HEK293 (cell line): Measurements from ENCODE around the gene INA.
A peak's percentile ranks its signal among the peaks of the same experiment; 100 is the strongest.

ENCODE experiments used
- CTCF ChIA-PET: fragments of 350-600 bp; formaldehyde crosslinking; extraction: SDS; loops from one replicate; lab custom pipeline; 2021; ENCODE audit warnings: antibody characterized with exemption; lab: Yijun Ruan, JAX
- POLR2A ChIA-PET: fragments of 300-600 bp; formaldehyde crosslinking; extraction: SDS; loops from one replicate; lab custom pipeline; 2020; ENCODE audit warnings: antibody characterized with exemption, inconsistent platforms; lab: Yijun Ruan, JAX
- H3K27ac ChIP-seq: fragments of 200-500 bp; sonication (Bioruptor generic); 2 replicates; pipeline ENCODE4 v1.5.1; 2014; ENCODE audit warnings: low read depth, low read length, control low read depth, inconsistent platforms; ENCODE audit errors: extremely low read depth
- H3K36me3 ChIP-seq, 2 experiments: fragments of 200-500 bp in 1 of 2; sonication (Bioruptor generic) in 1 of 2; 1 replicate in 1 of 2; 2 replicates in 1 of 2; pipeline ENCODE4 v1.5.1; 2014 to 2017; ENCODE audit warnings: inconsistent platforms in 2 of 2, low read length in 2 of 2; ENCODE audit not compliant: control insufficient read depth in 2 of 2, insufficient read depth in 1 of 2
- H3K4me1 ChIP-seq: fragments of 200-500 bp; sonication (Bioruptor generic); 2 replicates; pipeline ENCODE4 v1.5.1; 2014; ENCODE audit warnings: mild to moderate bottlenecking, low read length, inconsistent platforms; ENCODE audit not compliant: control insufficient read depth, insufficient read depth
- H3K4me3 ChIP-seq: 2 replicates; pipeline ENCODE4 v1.5.1; 2011; ENCODE audit warnings: low read depth, mild to moderate bottlenecking, control low read depth, low read length, moderate library complexity
- H3K9me3 ChIP-seq: fragments of 200-500 bp; sonication (Bioruptor generic); 2 replicates; pipeline ENCODE4 v1.5.1; 2014; ENCODE audit warnings: low read depth, low read length, inconsistent platforms; ENCODE audit not compliant: control insufficient read depth, insufficient read depth
- CTCF ChIP-seq: fragments of 450-650 bp; formaldehyde crosslinking; IDR thresholded peaks from 2 replicates; pipeline ENCODE4 v1.5.1; 2016; ENCODE audit warnings: missing biosample characterization, missing genetic modification characterization
- GLI2 ChIP-seq: fragments of 450-650 bp; formaldehyde crosslinking; IDR thresholded peaks from 2 replicates; pipeline ENCODE4; 2017; ENCODE audit warnings: missing biosample characterization, missing genetic modification characterization, low read depth, borderline replicate concordance
- GLI4 ChIP-seq: fragments of 450-650 bp; formaldehyde crosslinking; IDR thresholded peaks from 2 replicates; pipeline ENCODE4 v1.5.1; 2016; ENCODE audit warnings: missing biosample characterization, missing genetic modification characterization
- HOXA7 ChIP-seq: sonication (generic); formaldehyde crosslinking; IDR thresholded peaks from 2 replicates; pipeline ENCODE4 v1.8.1; 2022; ENCODE audit warnings: missing genetic modification reagents, borderline replicate concordance
- KLF1 ChIP-seq: fragments of 450-650 bp; formaldehyde crosslinking; IDR thresholded peaks from 2 replicates; pipeline ENCODE4 v1.5.1; 2016; ENCODE audit warnings: missing biosample characterization, missing genetic modification characterization
- PATZ1 ChIP-seq: fragments of 450-650 bp; formaldehyde crosslinking; IDR thresholded peaks from 2 replicates; pipeline ENCODE4 v1.5.1; 2016; ENCODE audit warnings: missing biosample characterization, missing genetic modification characterization
- PRDM1 ChIP-seq: fragments of 450-650 bp; formaldehyde crosslinking; IDR thresholded peaks from 2 replicates; pipeline ENCODE4; 2016; ENCODE audit warnings: missing biosample characterization, missing genetic modification characterization
- ZNF362 ChIP-seq: fragments of 450-650 bp; formaldehyde crosslinking; IDR thresholded peaks from 2 replicates; pipeline ENCODE4 v1.5.1; 2016; ENCODE audit warnings: missing biosample characterization, missing genetic modification characterization
- ZNF366 ChIP-seq: fragments of 450-650 bp; formaldehyde crosslinking; conservative IDR thresholded peaks from 2 replicates; pipeline ENCODE4 v1.5.1; 2016; ENCODE audit warnings: missing biosample characterization, missing genetic modification characterization
- ZNF548 ChIP-seq: fragments of 450-650 bp; formaldehyde crosslinking; IDR thresholded peaks from 2 replicates; pipeline ENCODE4 v1.5.1; 2016; ENCODE audit warnings: missing biosample characterization, missing genetic modification characterization
- ZNF654 ChIP-seq: fragments of 450-650 bp; formaldehyde crosslinking; IDR thresholded peaks from 2 replicates; pipeline ENCODE4 v1.5.1; 2016; ENCODE audit warnings: low read depth, missing biosample characterization, missing genetic modification characterization
- ZNF658 ChIP-seq: fragments of 450-650 bp; formaldehyde crosslinking; IDR thresholded peaks from 2 replicates; pipeline ENCODE4; 2016; ENCODE audit warnings: missing biosample characterization, missing genetic modification characterization
- ZNF768 ChIP-seq: fragments of 450-650 bp; formaldehyde crosslinking; IDR thresholded peaks from 2 replicates; pipeline ENCODE4 v1.5.1; 2018; ENCODE audit warnings: missing biosample characterization, mild to moderate bottlenecking, missing genetic modification characterization

The INA gene

GRCh38 chr10:103246324-103246723 is 30.6 kb upstream of the INA start:
- Histone ChIP-seq H3K4me1 (peaks cover 5% of the 10 kb centered on the region; the same call in 1 of the 2 replicates), H3K9me3 (no peaks in the 10 kb centered on the region), H3K4me3 (no peak overlapping the region), H3K36me3 (no peaks in the 10 kb centered on the region), H3K27ac (no peak overlapping the region)
- CTCF ChIA-PET = interaction anchor here (0.6 to 1.5 kb wide), 4 partner anchors 11 to 328 kb away, joined by 3 to 8 read pairs (median 3); partner anchors contain the start of gene CNNM2
- POLR2A ChIA-PET = no interaction called here
- TF ChIP-seq ZNF654 (tag by site-specific recombination) = 0 out of 2 replicates have a peak, but pooled peaks have one; percentile 15
- TF ChIP-seq GLI4 (tag by site-specific recombination) = no peak
- no peak for TF ChIP-seq ZNF768
- TF ChIP-seq, all 188 proteins: peak for 1

- ChIA-PET CTCF (no interaction called here), POLR2A (no interaction called here)
- H3K27ac ChIP-seq = no peak overlapping the region
These were observed 22.8 kb upstream of the INA start for GRCh38 chr10:103254113-103254512.

GRCh38 chr10:103254538-103255325 is 22.2 kb upstream of the INA start:
- H3K4me3 ChIP-seq = no peak overlapping the region
- no peaks in the 10 kb centered on the region for H3K9me3 ChIP-seq
- H3K27ac ChIP-seq = no peak overlapping the region
- H3K36me3 ChIP-seq = no peaks in the 10 kb centered on the region
- POLR2A ChIA-PET = no interaction called here
- TF ChIP-seq PATZ1 (tag by site-specific recombination) (no peak), ZNF362 (0 out of 2 replicates have a peak, but pooled peaks have one; percentile 34), KLF1 (tag by site-specific recombination) (0 out of 2 replicates have a peak, but pooled peaks have one; percentile 33), ZNF548 (tag by site-specific recombination) (no peak), CTCF (tag by site-specific recombination) (no peak)
- TF ChIP-seq, all 188 proteins: peak for 2
- CTCF ChIA-PET = no interaction called here
- H3K4me1 ChIP-seq = no peaks in the 10 kb centered on the region

More at GRCh38 chr10:103254113-103254512, 22.8 kb upstream of the INA start:
- TF ChIP-seq GLI2 (tag by site-specific recombination) = no peak
- TF ChIP-seq PRDM1 (tag by site-specific recombination) = peak; percentile 90
- no peak for TF ChIP-seq ZNF658
- TF ChIP-seq HOXA7 (CRISPR knock-in tag) = no peak
- no peak for TF ChIP-seq ZNF654 (tag by site-specific recombination)
- TF ChIP-seq ZNF366 (tag by site-specific recombination) = peak; percentile 93
- no peaks in the 10 kb centered on the region for H3K36me3 ChIP-seq
- no peaks in the 10 kb centered on the region for H3K9me3 ChIP-seq
- no peaks in the 10 kb centered on the region for H3K4me1 ChIP-seq
- no peak overlapping the region for H3K4me3 ChIP-seq
